Skeletal muscle tissue (tissue), 4 donors: ENCODE results near the gene MYH10. TPM values are rescaled to one million over a fixed set of nuclear protein-coding genes. Genes with fewer than 3 reads are reported as not detected.

ENCODE experiments used
- H3K27ac ChIP-seq: one replicate; pipeline ENCODE4 v1.7.0; 2013; ENCODE audit warnings: mild to moderate bottlenecking, low read depth, low read length, inconsistent platforms
- H3K27me3 ChIP-seq, 3 donors: one replicate each; pipeline ENCODE4 v1.7.0; 2013; ENCODE audit warnings: low read length in 3 of 3; ENCODE audit not compliant: control insufficient read depth in 3 of 3, insufficient read depth in 3 of 3
- H3K36me3 ChIP-seq, 3 donors: one replicate each; pipeline ENCODE4 v1.7.0; 2013; ENCODE audit warnings: low read length in 3 of 3; ENCODE audit not compliant: control insufficient read depth in 3 of 3, insufficient read depth in 3 of 3
- H3K4me1 ChIP-seq, 3 donors: one replicate each; pipeline ENCODE4 v1.7.0; 2013; ENCODE audit warnings: low read length in 3 of 3, mild to moderate bottlenecking in 3 of 3; ENCODE audit not compliant: control insufficient read depth in 3 of 3, insufficient read depth in 3 of 3
- H3K4me3 ChIP-seq, 3 donors: one replicate each; pipeline ENCODE4 v1.7.0; 2013; ENCODE audit warnings: low read length in 3 of 3
- H3K9ac ChIP-seq, 3 donors: one replicate each; pipeline ENCODE4 v1.7.0; 2013; ENCODE audit warnings: low read length in 3 of 3, mild to moderate bottlenecking in 3 of 3, moderate library complexity in 2 of 3, low read depth in 1 of 3
- H3K9me3 ChIP-seq, 3 donors: one replicate each; pipeline ENCODE4 v1.7.0; 2013; ENCODE audit warnings: low read length in 3 of 3; ENCODE audit not compliant: control insufficient read depth in 3 of 3
- total RNA-seq: library from RNA; depleted of rRNA; stranded (reverse); fragments of >200 nt; gene quantifications from one replicate; pipeline ENCODE4 v1.2.3, GENCODE V29; 2014
- donor health status: Osteomylitis.

The MYH10 gene
- total RNA-seq, 1 donor from 2014 or later = 72.0 TPM

GRCh38 chr17:8650119-8650499, 19.6 kb upstream of the MYH10 start:
- Histone ChIP-seq H3K9ac (no peak overlapping the region), H3K27ac (peak overlapping the region; percentile 54), H3K27me3 (peaks cover 0 to 3% (median 0%) of the 10 kb centered on the region in 3 donors), H3K4me3 (no peak overlapping the region), H3K36me3 (no peaks in the 10 kb centered on the region), H3K9me3 (no peaks in the 10 kb centered on the region), H3K4me1 (peaks cover 8 to 12% (median 10%) of the 10 kb centered on the region in 3 donors)

GRCh38 chr17:8649157-8650118, 18.9 kb upstream of the MYH10 start:
- peaks cover 0 to 3% (median 0%) of the 10 kb centered on the region in 3 donors for H3K27me3 ChIP-seq
- H3K4me3 ChIP-seq = peak overlapping the region in 1 of 3 donors; percentile 45
- no peaks in the 10 kb centered on the region for H3K9me3 ChIP-seq
- H3K36me3 ChIP-seq = no peaks in the 10 kb centered on the region
- H3K9ac ChIP-seq = no peak overlapping the region
- peak overlapping the region; percentile 54 for H3K27ac ChIP-seq
- H3K4me1 ChIP-seq = peaks cover 8 to 12% (median 10%) of the 10 kb centered on the region in 3 donors

GRCh38 chr17:8647956-8648355, 17.4 kb upstream of the MYH10 start:
- no peak overlapping the region for H3K27ac ChIP-seq
- no peaks in the 10 kb centered on the region for H3K36me3 ChIP-seq
- no peak overlapping the region for H3K4me3 ChIP-seq
- no peaks in the 10 kb centered on the region for H3K9me3 ChIP-seq
- no peak overlapping the region for H3K9ac ChIP-seq
- peaks cover 0 to 3% (median 0%) of the 10 kb centered on the region in 3 donors for H3K27me3 ChIP-seq
- peaks cover 8 to 12% (median 10%) of the 10 kb centered on the region in 3 donors for H3K4me1 ChIP-seq

GRCh38 chr17:8647202-8647601, 16.7 kb upstream of the MYH10 start:
- Histone ChIP-seq H3K27ac (no peak overlapping the region), H3K4me1 (peaks cover 8 to 12% (median 10%) of the 10 kb centered on the region in 3 donors)

GRCh38 chr17:8644507-8644902, 14.0 kb upstream of the MYH10 start:
- Histone ChIP-seq H3K9ac (no peak overlapping the region), H3K27ac (no peak overlapping the region), H3K4me3 (no peak overlapping the region), H3K27me3 (peaks cover 0 to 3% (median 0%) of the 10 kb centered on the region in 3 donors), H3K4me1 (peaks cover 5% of the 10 kb centered on the region in 3 donors), H3K36me3 (no peaks in the 10 kb centered on the region), H3K9me3 (no peaks in the 10 kb centered on the region)

More at GRCh38 chr17:8647202-8647601, 16.7 kb upstream of the MYH10 start:
- H3K9ac ChIP-seq = no peak overlapping the region
- H3K27me3 ChIP-seq = peaks cover 0 to 3% (median 0%) of the 10 kb centered on the region in 3 donors
- H3K4me3 ChIP-seq = no peak overlapping the region
- H3K36me3 ChIP-seq = no peaks in the 10 kb centered on the region
- no peaks in the 10 kb centered on the region for H3K9me3 ChIP-seq

- Histone ChIP-seq H3K36me3 (no peaks in the 10 kb centered on the region), H3K27me3 (peaks cover 0 to 3% (median 0%) of the 10 kb centered on the region in 3 donors), H3K4me3 (no peak overlapping the region), H3K9ac (no peak overlapping the region), H3K4me1 (peaks cover 0 to under 1% (median 0%) of the 10 kb centered on the region in 3 donors), H3K27ac (no peak overlapping the region), H3K9me3 (no peaks in the 10 kb centered on the region)
Measured at GRCh38 chr17:8643855-8644506, 13.5 kb upstream of the MYH10 start.

- H3K36me3 ChIP-seq = no peaks in the 10 kb centered on the region
- H3K27me3 ChIP-seq = no peaks in the 10 kb centered on the region
- H3K9ac ChIP-seq = no peak overlapping the region
- no peak overlapping the region for H3K27ac ChIP-seq
- no peaks in the 10 kb centered on the region for H3K4me1 ChIP-seq
- no peak overlapping the region for H3K4me3 ChIP-seq
- H3K9me3 ChIP-seq = no peaks in the 10 kb centered on the region
Measured at GRCh38 chr17:8639709-8640108, 9.2 kb upstream of the MYH10 start.

GRCh38 chr17:8632061-8632460, 1.5 kb upstream of the MYH10 start:
- H3K27ac ChIP-seq = no peak overlapping the region
- no peak overlapping the region for H3K9ac ChIP-seq
- no peaks in the 10 kb centered on the region for H3K36me3 ChIP-seq
- H3K4me3 ChIP-seq = no peak overlapping the region
- no peaks in the 10 kb centered on the region for H3K9me3 ChIP-seq
- H3K27me3 ChIP-seq = peaks cover 0 to 8% (median 0%) of the 10 kb centered on the region in 3 donors
- peaks cover 6 to 8% (median 7%) of the 10 kb centered on the region in 3 donors for H3K4me1 ChIP-seq

GRCh38 chr17:8631554-8631877, 991 bp upstream of the MYH10 start:
- Histone ChIP-seq H3K4me1 (peaks cover 6 to 8% (median 7%) of the 10 kb centered on the region in 3 donors), H3K36me3 (no peaks in the 10 kb centered on the region), H3K9ac (peak overlapping the region in 2 of 3 donors; percentile 45 to 89), H3K27ac (no peak overlapping the region), H3K9me3 (no peaks in the 10 kb centered on the region), H3K4me3 (peak overlapping the region; percentile 82 to 87 (median 84)), H3K27me3 (peaks cover 0 to 9% (median 0%) of the 10 kb centered on the region in 3 donors)
